Left ventricle myocardium inferior (tissue), 1 donor: Measurements from ENCODE around the gene CEP70. TPM values are rescaled to one million over a fixed set of nuclear protein-coding genes. Genes with fewer than 3 reads are reported as not detected.
"Not testable (repeated sequence)": the region's sequence is repeated elsewhere in the genome, so short reads cannot be mapped to it uniquely, and the experiment has no call there.

Experiments used
- DNase-seq: peaks from one replicate; pipeline ENCODE4 v3.0.0-alpha.2; 2020
- H3K27ac ChIP-seq: fragments of 200-600 bp; replicated peaks from 2 replicates; pipeline ENCODE4 v1.8.0; 2021
- H3K27me3 ChIP-seq: fragments of 200-600 bp; 2 replicates; pipeline ENCODE4 v1.8.0; 2021; ENCODE audit warnings: low read depth
- H3K36me3 ChIP-seq: fragments of 200-600 bp; 2 replicates; pipeline ENCODE4 v1.8.0; 2021
- H3K4me1 ChIP-seq: fragments of 200-600 bp; 2 replicates; pipeline ENCODE4 v1.8.0; 2021
- H3K4me3 ChIP-seq: fragments of 200-600 bp; 2 replicates; pipeline ENCODE4 v1.8.0; 2021; ENCODE audit warnings: mild to moderate bottlenecking, moderate library complexity
- H3K9me3 ChIP-seq: fragments of 200-600 bp; replicated peaks from 2 replicates; pipeline ENCODE4 v1.8.0; 2021
- intact Hi-C: fragments of 100-400 bp; cut with micrococcal nuclease; formaldehyde crosslinking; loops from one replicate; pipeline ENCODE4 v1.11.0; 2022
- total RNA-seq: library from RNA; stranded (reverse); fragmentation: NEBNext Ultra II Directional; extraction: Animal tissue kit (Norgen Biotek cat#: 25700); gene quantifications from one replicate; pipeline ENCODE4 v1.2.1, GENCODE V29; 2021
- TF ChIP-seq, protein P1 (sequence below): fragments of 200-600 bp; IDR thresholded peaks from 2 replicates; pipeline ENCODE4 v1.8.0; 2021; ENCODE audit warnings: antibody characterized with exemption, mild to moderate bottlenecking, borderline replicate concordance
- donor health status: DM: no; HTN: yes; CAD: no; lungs with severe emphysema.

CEP70 gene
- total RNA-seq, 1 donor from 2014 or later, result 25.8 TPM

DNA sequence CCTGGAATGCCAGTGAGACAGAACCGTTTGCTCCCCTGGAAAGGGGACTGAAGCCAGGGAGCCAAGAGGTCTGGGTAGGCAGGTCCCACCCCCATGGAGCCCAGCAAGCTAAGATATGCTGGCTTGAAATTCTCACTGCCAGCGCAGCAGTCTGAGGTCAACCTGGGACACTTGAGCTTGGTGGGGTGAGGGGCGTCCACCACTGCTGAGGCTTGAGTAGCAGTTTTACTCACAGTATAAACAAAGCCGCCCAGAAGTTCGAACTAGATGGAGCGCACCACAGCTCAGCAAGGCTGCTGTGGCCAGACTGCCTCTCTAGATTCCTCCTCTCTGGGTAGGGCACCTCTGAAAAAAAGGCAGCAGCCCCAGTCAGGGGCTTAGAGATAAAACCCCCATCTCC, 33.6 kb downstream of the CEP70 start:
- Histone ChIP-seq H3K27me3 (no peaks in the 10 kb centered on the region), H3K4me3 (no peak overlapping the region), H3K4me1 (no peaks in the 10 kb centered on the region), H3K27ac (no peak overlapping the region), H3K36me3 (peaks cover 34% of the 10 kb centered on the region), H3K9me3 (peaks cover 48% of the 10 kb centered on the region)
- TF ChIP-seq, protein P1, sequence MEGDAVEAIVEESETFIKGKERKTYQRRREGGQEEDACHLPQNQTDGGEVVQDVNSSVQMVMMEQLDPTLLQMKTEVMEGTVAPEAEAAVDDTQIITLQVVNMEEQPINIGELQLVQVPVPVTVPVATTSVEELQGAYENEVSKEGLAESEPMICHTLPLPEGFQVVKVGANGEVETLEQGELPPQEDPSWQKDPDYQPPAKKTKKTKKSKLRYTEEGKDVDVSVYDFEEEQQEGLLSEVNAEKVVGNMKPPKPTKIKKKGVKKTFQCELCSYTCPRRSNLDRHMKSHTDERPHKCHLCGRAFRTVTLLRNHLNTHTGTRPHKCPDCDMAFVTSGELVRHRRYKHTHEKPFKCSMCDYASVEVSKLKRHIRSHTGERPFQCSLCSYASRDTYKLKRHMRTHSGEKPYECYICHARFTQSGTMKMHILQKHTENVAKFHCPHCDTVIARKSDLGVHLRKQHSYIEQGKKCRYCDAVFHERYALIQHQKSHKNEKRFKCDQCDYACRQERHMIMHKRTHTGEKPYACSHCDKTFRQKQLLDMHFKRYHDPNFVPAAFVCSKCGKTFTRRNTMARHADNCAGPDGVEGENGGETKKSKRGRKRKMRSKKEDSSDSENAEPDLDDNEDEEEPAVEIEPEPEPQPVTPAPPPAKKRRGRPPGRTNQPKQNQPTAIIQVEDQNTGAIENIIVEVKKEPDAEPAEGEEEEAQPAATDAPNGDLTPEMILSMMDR, result no peak
- DNase-seq, result no peak
- intact Hi-C loops, result no loop called here

GRCh38 chr3:138559134-138559533, 34.9 kb downstream of the CEP70 start:
- no peak for DNase-seq
- Histone ChIP-seq H3K4me1 (no peaks in the 10 kb centered on the region), H3K36me3 (peaks cover 34% of the 10 kb centered on the region), H3K27me3 (no peaks in the 10 kb centered on the region), H3K27ac (no peak overlapping the region), H3K9me3 (peaks cover 48% of the 10 kb centered on the region), H3K4me3 (no peak overlapping the region)
- intact Hi-C loops, result no loop called here
- TF ChIP-seq, protein P1, result no peak

GRCh38 chr3:138554775-138555174, 39.3 kb downstream of the CEP70 start:
- intact Hi-C loops, H3K27me3 ChIP-seq, H3K4me1 ChIP-seq, H3K4me3 ChIP-seq, H3K27ac ChIP-seq, DNase-seq: not testable (repeated sequence)
- peaks cover 28% of the 10 kb centered on the region for H3K36me3 ChIP-seq
- peaks cover 38% of the 10 kb centered on the region for H3K9me3 ChIP-seq

GRCh38 chr3:138550958-138551357, 43.1 kb downstream of the CEP70 start:
- H3K4me1 ChIP-seq, intact Hi-C loops, H3K27me3 ChIP-seq, H3K4me3 ChIP-seq, DNase-seq, H3K27ac ChIP-seq: not testable (repeated sequence)
- peaks cover 37% of the 10 kb centered on the region for H3K9me3 ChIP-seq
- peaks cover 50% of the 10 kb centered on the region for H3K36me3 ChIP-seq

GRCh38 chr3:138549179-138549977, 44.7 kb downstream of the CEP70 start:
- no peak for DNase-seq
- intact Hi-C loops, result no loop called here
- Histone ChIP-seq H3K36me3 (peaks cover 61% of the 10 kb centered on the region), H3K27me3 (no peaks in the 10 kb centered on the region), H3K4me3 (no peak overlapping the region), H3K9me3 (peaks cover 47% of the 10 kb centered on the region), H3K4me1 (peaks cover 3% of the 10 kb centered on the region), H3K27ac (no peak overlapping the region)
- TF ChIP-seq, protein P1, result no peak

GRCh38 chr3:138547342-138547975, 46.6 kb downstream of the CEP70 start:
- Histone ChIP-seq H3K4me3 (no peak overlapping the region), H3K27ac (no peak overlapping the region), H3K27me3 (no peaks in the 10 kb centered on the region), H3K4me1 (peaks cover 3% of the 10 kb centered on the region), H3K36me3 (peaks cover 74% of the 10 kb centered on the region), H3K9me3 (peaks cover 52% of the 10 kb centered on the region)
- DNase-seq, result no peak
- intact Hi-C loops, result no loop called here
- TF ChIP-seq, protein P1, result no peak
